ENCODE results near the gene FAM124A. TPM values are rescaled to one million over a fixed set of nuclear protein-coding genes. Genes with fewer than 3 reads are reported as not detected.

FAM124A gene
- total and polyA plus RNA-seq, 7 donors: 0.51 to 1.5 (median 0.75) TPM

GRCh38 chr13:51191743-51192142 is 30.5 kb upstream of the FAM124A start:
- ATAC-seq (no peak), DNase-seq (no peak)
- H3K4me3 ChIP-seq: no peak overlapping the region
- H3K27me3 ChIP-seq (ENCODE audit: insufficient read depth in 3 of 3, low read length in 2 of 3): no peaks in the 10 kb centered on the region
- H3K9me3 ChIP-seq: no peaks in the 10 kb centered on the region
- TF ChIP-seq CTCF (IDR thresholded peaks at IDR 0.05): no peak
- intact Hi-C loops (cut with DNase I): no loop called here
- 93 to 97% (median 96%) methylated on average over 12 of the region's 12 CpGs for WGBS, 3 donors
- no peaks in the 10 kb centered on the region for H3K4me1 ChIP-seq
- no peaks in the 10 kb centered on the region for H3K36me3 ChIP-seq (ENCODE audit: insufficient read depth in 1 of 2, low read depth in 1 of 2)
- no peak overlapping the region for H3K27ac ChIP-seq

GRCh38 chr13:51192348-51192747 is 29.9 kb upstream of the FAM124A start:
- ATAC-seq: no peak
- H3K9me3 ChIP-seq: no peaks in the 10 kb centered on the region
- no peak for DNase-seq
- H3K36me3 ChIP-seq (ENCODE audit: insufficient read depth in 1 of 2, low read depth in 1 of 2): no peaks in the 10 kb centered on the region
- 78 to 96% (median 83%) methylated on average over 1 of the region's 1 CpG for WGBS, 3 donors
- no peak overlapping the region for H3K4me3 ChIP-seq
- no peak overlapping the region for H3K27ac ChIP-seq
- TF ChIP-seq CTCF (IDR thresholded peaks at IDR 0.05): no peak
- H3K4me1 ChIP-seq: no peaks in the 10 kb centered on the region
- intact Hi-C loops (cut with DNase I): no loop called here
- H3K27me3 ChIP-seq (ENCODE audit: insufficient read depth in 3 of 3, low read length in 2 of 3): no peaks in the 10 kb centered on the region

- WGBS, 3 donors: 93 to 95% (median 94%) methylated on average over 2 of the region's 2 CpGs
- Histone ChIP-seq H3K36me3 (ENCODE audit: insufficient read depth in 1 of 2, low read depth in 1 of 2) (no peaks in the 10 kb centered on the region), H3K27ac (no peak overlapping the region), H3K4me3 (no peak overlapping the region), H3K9me3 (no peaks in the 10 kb centered on the region), H3K4me1 (no peaks in the 10 kb centered on the region), H3K27me3 (ENCODE audit: insufficient read depth in 3 of 3, low read length in 2 of 3) (no peaks in the 10 kb centered on the region)
- DNase-seq (no peak), ATAC-seq (no peak)
- intact Hi-C loops (cut with DNase I): no loop called here
- TF ChIP-seq CTCF (IDR thresholded peaks at IDR 0.05): no peak
These were observed 28.8 kb upstream of the FAM124A start for GRCh38 chr13:51193387-51193786.

- WGBS, 3 donors: 86 to 89% (median 89%) methylated on average over 8 of the region's 8 CpGs
- Histone ChIP-seq H3K4me3 (no peak overlapping the region), H3K4me1 (no peaks in the 10 kb centered on the region), H3K9me3 (peaks cover 3% of the 10 kb centered on the region), H3K27me3 (ENCODE audit: insufficient read depth in 3 of 3, low read length in 2 of 3) (no peaks in the 10 kb centered on the region), H3K36me3 (ENCODE audit: insufficient read depth in 1 of 2, low read depth in 1 of 2) (no peaks in the 10 kb centered on the region), H3K27ac (no peak overlapping the region)
- ATAC-seq (no peak), DNase-seq (no peak)
- no peak for TF ChIP-seq CTCF (IDR thresholded peaks at IDR 0.05)
- intact Hi-C loops (cut with DNase I): no loop called here
These were observed 27.3 kb upstream of the FAM124A start for GRCh38 chr13:51194942-51195341.

GRCh38 chr13:51201886-51202285 is 20.3 kb upstream of the FAM124A start:
- Histone ChIP-seq H3K27ac (no peak overlapping the region), H3K4me3 (no peak overlapping the region), H3K36me3 (ENCODE audit: insufficient read depth in 1 of 2, low read depth in 1 of 2) (no peaks in the 10 kb centered on the region), H3K27me3 (ENCODE audit: insufficient read depth in 3 of 3, low read length in 2 of 3) (peaks cover 0 to 2% (median 1%) of the 10 kb centered on the region in 3 donors), H3K4me1 (no peaks in the 10 kb centered on the region), H3K9me3 (peaks cover 3% of the 10 kb centered on the region)
- TF ChIP-seq CTCF (IDR thresholded peaks at IDR 0.05): no peak
- 25 to 42% (median 39%) methylated on average over 2 of the region's 2 CpGs for WGBS, 3 donors
- intact Hi-C loops (cut with DNase I): no loop called here
- DNase-seq (no peak), ATAC-seq (no peak)

Data from psoas muscle (tissue), 8 donors.